Ascending aorta (tissue), 2 donors: ENCODE measurements around the gene PPP4R4. TPM values are rescaled to one million over a fixed set of nuclear protein-coding genes. Genes with fewer than 3 reads are reported as not detected.

Experiments used
- DNase-seq, 2 donors: peaks; one replicate each; pipeline ENCODE4 v3.0.0-alpha.2; 2019; ENCODE audit warnings: low spot score in 2 of 2
- H3K27ac ChIP-seq, 2 donors: fragments of 200-600 bp; sonication (generic); one replicate each; pipeline ENCODE4 v1.5.1; 2016 to 2017; ENCODE audit warnings: mild to moderate bottlenecking in 1 of 2
- H3K27me3 ChIP-seq: fragments of 200-600 bp; sonication (generic); one replicate; pipeline ENCODE4 v1.5.1; 2017
- H3K36me3 ChIP-seq, 2 donors: fragments of 200-600 bp; sonication (generic); one replicate each; pipeline ENCODE4 v1.5.1; 2016
- H3K4me1 ChIP-seq, 2 donors: fragments of 200-600 bp; sonication (generic); one replicate each; pipeline ENCODE4 v1.5.1; 2016 to 2017; ENCODE audit warnings: mild to moderate bottlenecking in 1 of 2
- H3K4me3 ChIP-seq, 2 donors: fragments of 200-600 bp; sonication (generic); one replicate each; pipeline ENCODE4 v1.5.1; 2016 to 2017; ENCODE audit warnings: mild to moderate bottlenecking in 1 of 2
- H3K9me3 ChIP-seq, 2 donors: fragments of 200-600 bp; sonication (generic); one replicate each; pipeline ENCODE4 v1.5.1; 2016
- intact Hi-C: fragments of 100-400 bp; cut with DNase I; formaldehyde crosslinking; loops from one replicate; pipeline ENCODE4 v1.15.1; 2023
- total RNA-seq: library from RNA; depleted of rRNA; stranded (reverse); fragments of >200 nt; gene quantifications from one replicate; pipeline ENCODE4 v1.1.0, GENCODE V29; 2016
- TF ChIP-seq, protein P1 (sequence below), 3 experiments: fragments of 200-600 bp in 2 of 3; fragments of 450-650 bp in 1 of 3; sonication (generic) in 2 of 3; IDR thresholded peaks; one replicate each; pipeline ENCODE4 v1.5.1; 2016 to 2019; ENCODE audit warnings: antibody characterized with exemption in 3 of 3, mild to moderate bottlenecking in 1 of 3, moderate library complexity in 1 of 3

Gene PPP4R4
- total RNA-seq, 1 donor from 2014 or later, result not detected

DNA sequence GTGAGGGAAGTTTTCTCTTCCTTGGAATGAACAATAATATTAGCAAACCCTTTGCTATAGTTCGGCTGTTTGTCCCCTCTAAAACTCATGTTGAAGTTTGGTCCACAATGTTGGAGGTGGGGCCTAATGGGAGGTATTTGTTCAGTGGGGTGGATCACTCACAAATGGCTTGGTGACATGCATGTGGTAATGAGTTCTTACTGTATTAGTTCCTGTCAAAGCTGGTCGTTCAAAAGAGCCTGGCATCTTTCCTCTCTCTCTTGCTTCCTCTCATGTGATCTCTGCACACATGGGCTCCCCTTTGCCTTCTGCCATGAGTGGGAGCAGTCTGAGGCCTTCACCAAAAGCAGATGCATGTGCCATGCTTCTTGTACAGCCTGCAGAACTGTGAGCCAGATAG is 13.1 kb upstream of the PPP4R4 start:
- Histone ChIP-seq H3K4me1 (no peaks in the 10 kb centered on the region), H3K27me3 (no peaks in the 10 kb centered on the region), H3K4me3 (no peak overlapping the region), H3K36me3 (no peaks in the 10 kb centered on the region), H3K9me3 (no peaks in the 10 kb centered on the region), H3K27ac (no peak overlapping the region)
- DNase-seq, result no peak
- TF ChIP-seq, protein P1, sequence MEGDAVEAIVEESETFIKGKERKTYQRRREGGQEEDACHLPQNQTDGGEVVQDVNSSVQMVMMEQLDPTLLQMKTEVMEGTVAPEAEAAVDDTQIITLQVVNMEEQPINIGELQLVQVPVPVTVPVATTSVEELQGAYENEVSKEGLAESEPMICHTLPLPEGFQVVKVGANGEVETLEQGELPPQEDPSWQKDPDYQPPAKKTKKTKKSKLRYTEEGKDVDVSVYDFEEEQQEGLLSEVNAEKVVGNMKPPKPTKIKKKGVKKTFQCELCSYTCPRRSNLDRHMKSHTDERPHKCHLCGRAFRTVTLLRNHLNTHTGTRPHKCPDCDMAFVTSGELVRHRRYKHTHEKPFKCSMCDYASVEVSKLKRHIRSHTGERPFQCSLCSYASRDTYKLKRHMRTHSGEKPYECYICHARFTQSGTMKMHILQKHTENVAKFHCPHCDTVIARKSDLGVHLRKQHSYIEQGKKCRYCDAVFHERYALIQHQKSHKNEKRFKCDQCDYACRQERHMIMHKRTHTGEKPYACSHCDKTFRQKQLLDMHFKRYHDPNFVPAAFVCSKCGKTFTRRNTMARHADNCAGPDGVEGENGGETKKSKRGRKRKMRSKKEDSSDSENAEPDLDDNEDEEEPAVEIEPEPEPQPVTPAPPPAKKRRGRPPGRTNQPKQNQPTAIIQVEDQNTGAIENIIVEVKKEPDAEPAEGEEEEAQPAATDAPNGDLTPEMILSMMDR (IDR thresholded peaks at IDR 0.05), result no peak
- intact Hi-C loops, result no loop called here

DNA sequence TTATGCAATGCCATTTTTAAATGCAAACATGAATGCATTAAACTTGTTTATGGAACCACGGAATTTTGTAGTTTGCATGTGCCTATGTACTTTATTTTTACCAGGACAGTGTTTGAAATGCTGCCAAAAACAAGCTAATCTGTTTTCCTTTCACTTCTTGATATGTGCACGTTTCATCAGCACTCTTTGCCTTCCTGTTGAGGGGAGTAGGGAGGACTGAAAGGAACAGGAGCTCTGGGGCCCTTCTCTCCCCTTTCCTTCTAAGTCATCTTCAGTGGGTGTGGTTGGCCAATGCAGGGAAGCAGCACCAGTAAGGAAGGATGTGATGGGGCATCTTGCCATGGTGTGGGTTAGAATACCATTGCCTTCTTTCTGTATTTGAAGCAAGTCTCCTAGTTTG is 12.1 kb upstream of the PPP4R4 start:
- H3K4me1 ChIP-seq, result no peaks in the 10 kb centered on the region
- TF ChIP-seq, protein P1 (IDR thresholded peaks at IDR 0.05), result no peak
- no peak overlapping the region for H3K27ac ChIP-seq
- no peaks in the 10 kb centered on the region for H3K9me3 ChIP-seq
- no peak for DNase-seq
- no peak overlapping the region for H3K4me3 ChIP-seq
- no peaks in the 10 kb centered on the region for H3K36me3 ChIP-seq
- intact Hi-C loops, result no loop called here
- H3K27me3 ChIP-seq, result no peaks in the 10 kb centered on the region

DNA sequence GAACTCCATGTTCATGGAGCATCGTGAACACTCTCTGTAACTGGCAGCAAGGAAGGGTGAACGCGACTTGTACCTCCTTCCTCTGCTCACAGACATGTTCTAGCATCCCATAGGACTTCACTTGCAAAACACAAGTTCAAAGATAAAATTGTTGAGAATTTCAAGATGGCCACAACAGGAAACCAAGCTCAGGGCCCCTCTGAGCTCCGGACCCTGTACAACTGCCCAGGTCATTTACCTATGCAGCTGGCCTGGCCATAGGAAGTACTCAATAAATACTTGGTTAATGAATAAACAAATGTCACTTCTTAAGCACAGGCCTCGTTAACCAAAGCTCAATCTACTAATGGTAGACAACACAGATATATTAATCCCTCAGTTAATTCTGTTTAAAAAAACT is 11.7 kb upstream of the PPP4R4 start:
- H3K9me3 ChIP-seq, result no peaks in the 10 kb centered on the region
- H3K4me3 ChIP-seq, result no peak overlapping the region
- H3K27ac ChIP-seq, result no peak overlapping the region
- no peak for DNase-seq
- H3K27me3 ChIP-seq, result no peaks in the 10 kb centered on the region
- no peaks in the 10 kb centered on the region for H3K36me3 ChIP-seq
- TF ChIP-seq, protein P1 (IDR thresholded peaks at IDR 0.05), result no peak
- H3K4me1 ChIP-seq, result no peaks in the 10 kb centered on the region
- intact Hi-C loops, result no loop called here

DNA sequence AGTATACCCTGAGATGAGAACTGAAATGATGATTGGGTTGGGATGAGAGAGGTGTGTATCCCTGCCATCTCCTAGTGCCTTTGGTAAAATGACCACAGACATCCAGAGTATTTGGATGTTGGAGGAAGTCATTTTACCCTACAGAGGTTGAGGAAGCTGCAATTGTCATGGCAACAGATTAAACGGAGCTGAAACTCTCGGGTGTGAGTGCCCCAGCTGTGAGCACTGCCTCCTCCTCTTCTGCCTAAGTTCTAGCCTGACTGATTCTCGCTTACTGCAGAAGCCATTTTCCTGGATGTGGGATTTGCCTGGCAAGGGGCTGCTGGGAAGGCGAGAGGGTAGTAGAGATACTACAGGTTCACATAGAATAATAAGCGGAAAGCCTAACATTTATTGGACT is 10.3 kb upstream of the PPP4R4 start:
- Histone ChIP-seq H3K4me3 (no peak overlapping the region), H3K36me3 (no peaks in the 10 kb centered on the region), H3K27ac (no peak overlapping the region), H3K4me1 (no peaks in the 10 kb centered on the region), H3K27me3 (no peaks in the 10 kb centered on the region), H3K9me3 (no peaks in the 10 kb centered on the region)
- DNase-seq, result no peak
- TF ChIP-seq, protein P1 (IDR thresholded peaks at IDR 0.05), result no peak
- intact Hi-C loops, result no loop called here

DNA sequence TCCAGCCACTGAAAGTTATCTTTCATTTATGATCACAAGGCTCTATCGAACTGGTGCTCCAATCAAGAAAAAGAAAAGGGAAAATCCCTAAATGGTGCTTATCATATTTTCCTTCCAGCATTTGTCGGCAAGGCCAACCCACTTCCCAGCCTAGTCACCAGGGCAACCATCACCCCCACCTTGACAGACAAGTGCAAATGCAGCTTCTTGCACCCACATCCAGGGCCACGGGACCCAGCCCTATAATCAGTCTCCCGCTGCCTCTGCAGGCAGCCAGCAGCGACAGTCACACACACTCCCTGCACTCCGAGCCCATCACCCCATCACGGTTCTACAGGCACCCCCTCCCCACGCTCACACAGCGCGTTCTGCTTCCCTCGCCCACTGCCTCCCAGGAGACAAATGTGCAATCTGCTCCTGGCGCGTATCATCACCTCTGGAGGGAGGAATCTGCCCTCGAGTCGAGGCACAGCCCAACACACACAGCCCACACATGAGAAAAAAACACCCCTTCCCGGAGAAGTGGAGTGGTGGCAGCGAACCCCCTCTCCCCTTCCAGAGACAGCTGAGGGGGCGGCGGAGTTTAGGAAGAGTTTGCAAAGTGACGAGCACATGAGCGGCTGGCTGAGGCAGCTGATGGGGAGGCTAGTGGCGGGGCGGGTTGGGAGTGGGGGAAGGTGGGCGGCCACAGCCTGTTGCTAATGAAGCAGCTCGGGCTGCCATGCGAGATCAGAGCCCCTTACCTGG is 9.3 kb upstream of the PPP4R4 start:
- Histone ChIP-seq H3K27me3 (no peaks in the 10 kb centered on the region), H3K36me3 (no peaks in the 10 kb centered on the region), H3K9me3 (no peaks in the 10 kb centered on the region), H3K27ac (no peak overlapping the region), H3K4me1 (no peaks in the 10 kb centered on the region), H3K4me3 (no peak overlapping the region)
- TF ChIP-seq, protein P1 (IDR thresholded peaks at IDR 0.05), result no peak
- DNase-seq, result no peak
- intact Hi-C loops, result no loop called here

DNA sequence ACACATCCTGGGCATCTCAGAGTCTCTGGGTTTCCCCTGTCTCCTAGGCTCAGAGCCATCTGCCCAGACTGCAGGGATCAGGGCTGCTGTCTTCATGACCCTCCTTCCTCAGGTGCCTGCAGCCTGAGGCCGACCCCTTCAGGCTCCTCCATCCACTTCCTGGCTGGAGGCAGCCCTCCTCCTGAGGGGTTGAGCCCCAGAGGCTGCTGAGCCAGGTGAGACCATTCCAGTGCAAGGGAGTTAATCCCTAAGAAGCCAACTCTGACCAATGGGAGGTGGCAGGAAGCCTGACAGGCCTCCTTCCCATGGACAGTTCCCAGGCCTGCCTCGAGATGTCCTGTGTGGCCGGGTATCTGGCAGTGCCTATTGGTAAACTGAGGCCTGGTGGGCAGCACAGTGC is 8.4 kb upstream of the PPP4R4 start:
- H3K27ac ChIP-seq, result no peak overlapping the region
- no peak overlapping the region for H3K4me3 ChIP-seq
- H3K27me3 ChIP-seq, result no peaks in the 10 kb centered on the region
- no peak for DNase-seq
- no peaks in the 10 kb centered on the region for H3K36me3 ChIP-seq
- intact Hi-C loops, result no loop called here
- H3K4me1 ChIP-seq, result no peaks in the 10 kb centered on the region
- TF ChIP-seq, protein P1 (IDR thresholded peaks at IDR 0.05), result no peak
- H3K9me3 ChIP-seq, result no peaks in the 10 kb centered on the region
